ENCODE measurements around the gene ZBED4. TPM values are rescaled to one million over a fixed set of nuclear protein-coding genes. Genes with fewer than 3 reads are reported as not detected.

Gene ZBED4
- total and polyA plus RNA-seq, 2 of the 13 experiments (the other 11 are each of a cell fraction or from before 2014, with no cell fraction given): 5.4 to 9.6 TPM

DNA sequence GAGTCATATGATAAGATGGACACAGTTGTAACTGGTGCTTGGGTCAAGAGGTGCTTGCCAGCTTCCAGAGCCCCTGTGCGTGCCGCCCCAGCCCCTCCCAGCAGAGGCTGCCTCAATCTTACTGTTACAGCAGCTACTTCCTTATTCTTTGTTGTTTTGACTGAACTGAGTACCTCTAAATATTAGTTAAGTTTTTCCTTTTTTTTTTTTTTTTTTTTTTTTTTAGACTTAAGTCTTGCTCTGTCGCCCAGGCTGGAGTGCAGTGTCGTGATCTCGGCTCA lies 8.8 kb downstream of the ZBED4 start (continued):
- TF ChIP-seq, protein P1, sequence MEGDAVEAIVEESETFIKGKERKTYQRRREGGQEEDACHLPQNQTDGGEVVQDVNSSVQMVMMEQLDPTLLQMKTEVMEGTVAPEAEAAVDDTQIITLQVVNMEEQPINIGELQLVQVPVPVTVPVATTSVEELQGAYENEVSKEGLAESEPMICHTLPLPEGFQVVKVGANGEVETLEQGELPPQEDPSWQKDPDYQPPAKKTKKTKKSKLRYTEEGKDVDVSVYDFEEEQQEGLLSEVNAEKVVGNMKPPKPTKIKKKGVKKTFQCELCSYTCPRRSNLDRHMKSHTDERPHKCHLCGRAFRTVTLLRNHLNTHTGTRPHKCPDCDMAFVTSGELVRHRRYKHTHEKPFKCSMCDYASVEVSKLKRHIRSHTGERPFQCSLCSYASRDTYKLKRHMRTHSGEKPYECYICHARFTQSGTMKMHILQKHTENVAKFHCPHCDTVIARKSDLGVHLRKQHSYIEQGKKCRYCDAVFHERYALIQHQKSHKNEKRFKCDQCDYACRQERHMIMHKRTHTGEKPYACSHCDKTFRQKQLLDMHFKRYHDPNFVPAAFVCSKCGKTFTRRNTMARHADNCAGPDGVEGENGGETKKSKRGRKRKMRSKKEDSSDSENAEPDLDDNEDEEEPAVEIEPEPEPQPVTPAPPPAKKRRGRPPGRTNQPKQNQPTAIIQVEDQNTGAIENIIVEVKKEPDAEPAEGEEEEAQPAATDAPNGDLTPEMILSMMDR (CRISPR knock-in tag; IDR thresholded peaks at IDR 0.05): no peak
- no peak for TF ChIP-seq U2AF2 (IDR thresholded peaks at IDR 0.05; ENCODE audit: low read depth, low read length)

DNA sequence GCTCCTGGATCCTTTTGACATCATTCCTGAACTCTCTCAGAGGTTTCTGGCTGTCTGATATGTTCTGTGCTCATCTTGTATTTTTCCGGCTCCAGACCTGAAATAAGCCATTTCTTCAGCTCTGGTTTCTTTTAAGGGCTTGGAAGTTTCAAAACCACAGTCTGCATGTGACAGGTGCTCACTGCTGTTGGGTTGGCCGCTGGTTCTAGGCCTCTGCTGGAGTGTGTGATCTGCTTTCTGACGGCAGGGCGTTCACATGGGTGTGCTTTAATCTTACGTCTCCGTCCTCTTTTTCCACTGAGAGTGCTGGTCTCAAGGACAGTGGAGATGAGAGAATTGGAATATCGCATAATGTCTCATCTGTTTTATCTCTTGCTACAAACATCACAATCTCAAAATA lies 10.3 kb downstream of the ZBED4 start:
- in situ Hi-C loops (cut with HindIII; ENCODE audit: extremely low pct_ligation_motif_present, low pct_unique_long_range_greater_than_20kb) (no loop called here), intact Hi-C loops (cut with micrococcal nuclease; ENCODE audit: unreplicated experiment) (no loop called here)
- H3K4me1 ChIP-seq (ENCODE audit: insufficient read depth, low read length): peaks cover 26% of the 10 kb centered on the region
- H3K4me3 ChIP-seq (replicated peaks in 1 of 3; ENCODE audit: insufficient read depth in 1 of 3, low read depth in 2 of 3, low read length in 3 of 3): no peak overlapping the region
- H4K20me1 ChIP-seq (ENCODE audit: insufficient read depth, low read length): peaks cover 9% of the 10 kb centered on the region; the same call in 1 of the 2 replicates
- H3K79me2 ChIP-seq (ENCODE audit: insufficient read depth, low read length): peaks cover 84% of the 10 kb centered on the region
- POLR2A ChIA-PET: interaction anchor here (0.6 kb wide), 1 partner anchor 16 kb away, joined by 3 read pairs; no protein-coding TSS in a partner anchor
- no peak overlapping the region for H3K4me2 ChIP-seq (ENCODE audit: low read depth, low read length)
- CTCF ChIA-PET (ENCODE audit: low intra/inter-chr PET ratio, low total read pairs): no interaction called here
- no peak for TF ChIP-seq ARNT (IDR thresholded peaks at IDR 0.05)
- TF ChIP-seq ZNF7 (CRISPR knock-in tag; IDR thresholded peaks at IDR 0.05): no peak
- no peak for TF ChIP-seq ZNF562 (CRISPR knock-in tag; IDR thresholded peaks at IDR 0.05; ENCODE audit: borderline replicate concordance)
- no peak for TF ChIP-seq TCF7L2 (IDR thresholded peaks at IDR 0.05; ENCODE audit: low read depth, low read length)
- no peak for TF ChIP-seq ATF7-NPFF (CRISPR knock-in tag; IDR thresholded peaks at IDR 0.05; ENCODE audit: low read depth)
- no peak overlapping the region for H3K27ac ChIP-seq (ENCODE audit: extremely low read length, insufficient read depth, low read length)
- ATAC-seq (no peak), DNase-seq (ENCODE audit: low spot score) (no peak), FAIRE-seq (no peak)
- no peaks in the 10 kb centered on the region; a peak in 1 of 5 replicates for H3K36me3 ChIP-seq (replicated peaks in 1 of 2; ENCODE audit: control insufficient read depth in 1 of 2, insufficient read depth in 2 of 2, low read length in 2 of 2)
- no peak overlapping the region for H2AFZ ChIP-seq (ENCODE audit: low read length)
- 94% methylated on average over 6 of the region's 7 CpGs for WGBS (ENCODE audit: low lambda C conversion rate)
- peaks cover 14% of the 10 kb centered on the region for H3K9me3 ChIP-seq (ENCODE audit: low read length)
- no peaks in the 10 kb centered on the region for H3K27me3 ChIP-seq (ENCODE audit: control insufficient read depth in 1 of 2, insufficient read depth in 2 of 2, low read length in 2 of 2)
- no TSS peak for BruUV-seq (replicated peaks)
- H3K9ac ChIP-seq (ENCODE audit: insufficient read depth, low read depth, low read length): no peak overlapping the region

All from HepG2 (cell line).